Measurements from ENCODE around the gene ZNF528.

ZNF528 gene

GRCh38 chr19:52464798-52465470 is 67.3 kb downstream of the ZNF528 start:
- Mint-ChIP-seq H3K36me3 (peaks cover 46% of the 10 kb centered on the region), H3K9me3 (peaks cover 22% of the 10 kb centered on the region), H3K27ac (no peak overlapping the region), H3K4me3 (no peak overlapping the region), H3K27me3 (no peaks in the 10 kb centered on the region), H3K4me1 (no peaks in the 10 kb centered on the region)
- ATAC-seq: no peak

All from stimulated activated memory B cell treated with anti-CD40 and anti-IgM and Interleukin-4, amounts not matched to agents 10 μg/mL and 1 μg/mL and 100 μg/mL, for 72 hours (primary cell).